GM21576 (cell line): ENCODE results near the gene FCN3.

ENCODE experiments used
- ATAC-seq: cut with Tn5 transposase; IDR thresholded peaks from one replicate; pipeline ENCODE4 v1.9.1; 2021; ENCODE audit warnings: mild to moderate bottlenecking, moderate library complexity; ENCODE audit not compliant: unreplicated experiment

FCN3 gene

GRCh38 chr1:27381969-27382762, 7.5 kb upstream of the FCN3 start:
- no peak for ATAC-seq

DNA sequence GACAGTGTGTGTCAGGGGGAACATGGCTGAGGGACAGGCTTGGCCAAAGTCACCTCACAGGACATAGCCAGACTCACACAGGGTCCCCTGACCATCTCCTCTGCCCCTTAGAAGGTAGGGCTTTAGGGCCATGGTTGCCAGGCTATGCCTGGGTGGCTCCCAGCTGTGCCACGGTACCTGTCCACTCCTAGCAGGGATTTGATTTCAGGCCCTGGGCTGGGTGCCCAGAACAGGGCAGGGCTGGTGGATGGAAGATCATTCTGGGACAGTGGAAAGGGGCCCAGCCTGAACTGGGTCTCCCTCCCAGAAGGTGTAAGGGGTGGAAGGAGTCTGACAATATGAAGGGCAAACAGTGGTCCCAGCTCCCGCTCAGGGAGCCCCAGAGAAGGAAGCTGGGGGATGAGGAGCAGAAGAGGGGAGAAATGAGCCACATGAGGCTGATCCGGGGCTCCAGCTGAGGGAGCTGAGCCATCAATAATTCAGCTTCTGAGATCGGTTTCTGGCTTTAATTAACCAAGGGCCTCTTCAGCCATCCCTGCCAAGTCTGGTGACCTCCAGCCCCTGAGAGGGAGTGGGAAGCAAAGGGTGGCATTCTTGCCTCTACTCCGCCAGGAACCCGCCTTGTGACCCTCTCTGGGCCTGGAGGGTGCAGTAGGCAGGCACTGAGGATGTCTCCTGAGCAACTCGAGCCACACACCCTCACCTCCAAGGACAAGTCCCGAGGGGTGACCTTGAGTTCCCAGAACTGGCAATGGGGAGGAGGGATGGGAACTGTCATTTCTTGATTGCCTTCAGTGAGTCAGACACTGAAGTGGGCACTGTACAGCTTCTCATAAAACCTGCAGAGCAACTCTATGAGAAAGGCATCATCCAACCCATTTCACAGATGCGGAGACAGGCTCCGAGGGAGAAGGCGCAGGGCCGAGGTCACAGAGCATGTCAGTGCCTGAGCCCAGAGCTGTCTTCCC, 6.4 kb upstream of the FCN3 start:
- ATAC-seq: no peak

- no peak for ATAC-seq
These were observed 5.6 kb upstream of the FCN3 start for GRCh38 chr1:27380224-27380623.

GRCh38 chr1:27379564-27380122, 5.0 kb upstream of the FCN3 start:
- no peak for ATAC-seq

DNA sequence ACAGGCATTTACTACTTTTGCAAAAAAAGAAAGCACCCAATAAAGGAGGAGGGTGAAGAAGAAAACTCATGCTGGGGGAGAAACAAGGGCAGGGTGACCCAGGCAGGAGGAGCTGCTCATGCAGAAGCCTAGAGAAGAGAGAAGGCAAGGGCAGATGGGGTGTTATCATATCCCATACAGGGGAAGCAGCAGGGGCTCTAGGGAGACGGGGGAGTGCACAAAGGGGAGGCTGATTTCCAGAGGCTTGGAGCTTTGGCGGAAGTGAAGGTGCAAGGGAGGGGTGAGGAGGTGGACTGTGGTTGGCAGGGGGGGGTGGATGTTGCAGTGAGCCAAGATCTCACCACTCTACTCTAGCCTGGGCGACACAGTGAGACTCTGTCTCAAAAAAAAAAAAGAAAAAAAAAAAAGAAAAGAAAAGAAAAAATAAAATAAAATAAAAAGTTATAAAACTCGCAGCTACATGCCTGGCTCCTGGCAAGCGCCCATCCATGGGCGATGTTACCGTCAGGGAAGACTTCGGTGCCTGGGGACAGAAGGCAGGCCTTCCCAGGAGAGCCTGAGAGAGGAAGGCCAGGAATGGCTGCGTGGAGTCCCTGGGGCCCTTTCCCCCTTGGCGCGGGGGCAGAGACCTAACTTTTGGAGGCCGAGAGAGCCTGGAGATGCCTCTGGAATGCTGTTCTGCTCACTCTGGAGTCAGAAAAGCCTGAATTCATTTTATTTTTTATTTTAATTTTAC, 3.3 kb upstream of the FCN3 start:
- ATAC-seq: no peak

- ATAC-seq: no peak
These were observed 1.6 kb downstream of the FCN3 start for GRCh38 chr1:27372808-27373690.

DNA sequence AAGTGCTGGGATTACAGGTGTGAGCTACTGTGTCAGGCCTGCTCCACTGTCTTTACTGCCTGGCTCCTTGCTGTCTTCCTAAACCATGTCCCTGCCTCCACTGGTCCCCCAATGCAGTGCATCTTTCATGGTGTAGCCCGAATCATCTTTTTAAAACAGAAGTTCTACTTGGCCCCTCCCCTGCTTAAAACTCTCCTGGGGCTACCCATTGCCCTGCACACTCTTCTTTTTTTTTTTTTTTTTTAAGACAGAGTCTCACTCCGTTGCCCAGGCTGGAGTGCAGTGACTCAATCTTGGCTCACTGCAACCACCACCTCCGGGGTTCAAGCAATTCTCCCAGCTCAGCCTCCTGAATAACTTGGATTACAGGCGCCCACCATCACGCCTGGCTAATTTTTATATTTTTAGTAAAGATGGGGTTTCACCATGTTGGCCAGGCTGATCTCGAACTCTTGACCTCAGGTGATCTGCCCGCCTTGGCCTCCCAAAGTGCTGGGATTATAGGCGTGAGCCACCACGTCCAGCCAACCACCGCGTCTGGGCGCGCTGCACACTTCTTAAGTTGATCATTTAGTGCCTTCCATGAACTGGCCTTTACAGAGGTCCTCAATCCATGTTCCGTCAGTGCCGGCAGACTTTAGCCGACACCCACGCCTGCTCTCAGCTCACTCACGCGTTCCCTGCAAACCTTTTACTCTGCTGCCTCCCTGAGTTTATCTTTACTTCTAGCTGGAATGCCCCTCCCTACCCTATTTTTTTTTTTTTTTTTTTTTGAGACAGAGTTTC, 2.4 kb downstream of the FCN3 start:
- ATAC-seq: no peak

DNA sequence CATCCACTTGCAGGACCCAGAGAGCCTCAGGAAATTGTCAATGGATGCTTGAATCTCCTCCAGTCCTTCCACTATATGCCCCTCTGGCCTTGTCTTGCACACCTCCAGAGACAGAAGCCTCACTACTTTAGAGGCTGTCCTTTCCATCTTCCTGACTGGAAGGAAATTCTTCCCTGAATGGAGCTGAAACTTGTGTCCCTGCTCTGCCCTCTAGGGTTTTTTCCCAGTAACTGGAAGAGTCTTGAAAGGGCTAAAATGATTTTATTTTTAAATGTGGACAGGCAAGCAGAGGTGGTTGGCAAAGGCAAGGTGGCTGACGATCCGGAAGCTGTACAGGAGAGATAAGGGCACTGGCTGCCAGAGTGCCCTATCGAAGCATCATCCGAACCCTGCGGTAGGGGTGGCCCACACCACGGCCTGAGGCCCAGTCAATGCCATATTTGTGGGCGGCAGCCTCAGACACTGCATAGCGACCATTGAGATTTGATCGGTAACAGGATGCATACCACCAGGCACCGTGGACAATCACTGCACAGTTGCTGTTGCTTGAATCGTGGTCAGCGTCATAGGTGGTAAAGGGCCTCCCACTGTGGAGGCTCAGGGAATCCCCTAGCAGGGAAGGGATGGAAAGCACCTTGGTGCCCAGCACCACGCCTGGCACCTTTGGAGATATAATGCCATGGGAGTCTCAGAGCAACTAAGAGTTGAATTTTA, 5.6 kb downstream of the FCN3 start:
- ATAC-seq: no peak

DNA sequence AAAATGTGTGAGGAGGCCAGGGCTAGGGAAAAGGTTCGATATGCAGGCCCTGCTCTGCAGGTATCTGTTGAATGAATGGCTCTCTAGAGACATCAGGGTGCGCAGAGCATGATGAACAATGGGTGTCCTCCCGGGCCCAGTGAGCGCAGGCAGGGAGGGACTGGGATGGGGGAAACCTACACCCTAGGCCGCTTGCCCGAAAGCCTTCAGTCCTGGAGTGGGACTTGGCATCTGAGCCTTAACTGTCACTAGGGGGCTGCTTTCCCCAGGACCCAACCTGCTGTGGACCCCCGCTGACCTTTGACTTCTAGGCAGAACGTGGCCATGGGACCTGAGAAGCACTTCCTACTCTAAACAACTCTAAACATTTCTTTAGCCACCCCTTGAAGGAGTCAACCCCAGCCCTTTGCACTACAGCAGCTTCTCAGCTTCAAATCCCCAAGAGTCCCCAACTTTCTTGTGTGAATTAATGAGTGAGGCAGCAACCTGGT, 7.4 kb downstream of the FCN3 start:
- no peak for ATAC-seq

- ATAC-seq: peak; percentile 26
These were observed 8.0 kb downstream of the FCN3 start, which contains the start of gene MAP3K6 for GRCh38 chr1:27366411-27367159. Gene MAP3K6, minus strand, starts transcription at chr1:27366961. Its CDS starts 364 bp downstream, at chr1:27366597.

GRCh38 chr1:27366113-27366410, 8.6 kb downstream of the FCN3 start:
- peak; percentile 26 for ATAC-seq

DNA sequence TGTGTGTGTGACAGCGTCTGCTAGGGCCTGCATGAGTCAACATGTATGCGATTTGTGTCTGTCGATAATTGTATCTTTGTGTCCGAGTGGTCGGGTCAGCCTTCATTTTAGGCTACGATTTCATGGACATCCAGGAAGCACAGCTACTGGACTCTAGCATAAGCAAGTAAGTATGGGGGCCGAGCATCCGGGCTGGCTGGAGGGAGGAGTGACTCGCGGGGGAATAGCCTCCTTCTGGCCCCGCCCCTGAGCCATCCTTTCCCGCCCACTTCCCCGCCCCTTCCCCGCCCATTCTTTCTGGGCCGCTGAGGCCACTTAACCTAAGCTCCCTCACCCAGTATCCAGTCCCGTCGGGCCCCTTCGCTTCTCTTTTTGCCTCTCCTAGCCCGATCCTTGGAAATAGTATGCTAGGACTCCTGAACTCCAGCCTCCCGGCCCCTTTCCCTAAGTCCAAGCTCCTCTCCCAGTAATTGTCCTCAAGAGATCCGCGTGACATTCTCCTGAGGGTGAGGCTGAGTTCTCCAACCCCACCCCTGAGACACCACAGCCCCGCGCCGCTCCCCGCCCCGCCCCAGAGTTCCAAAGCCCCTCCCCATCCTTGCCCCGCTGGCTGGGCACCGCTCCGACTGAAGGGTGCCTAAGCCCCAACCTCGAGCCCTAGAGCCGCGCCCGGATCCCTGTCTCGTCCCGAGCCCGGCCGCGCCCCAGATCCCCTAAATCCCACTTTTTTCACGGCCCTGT, 9.1 kb downstream of the FCN3 start:
- peak; percentile 55 for ATAC-seq

- no peak for ATAC-seq
These were observed 9.8 kb downstream of the FCN3 start for GRCh38 chr1:27364696-27365371.

GRCh38 chr1:27363766-27364695, 10.6 kb downstream of the FCN3 start:
- no peak for ATAC-seq

GRCh38 chr1:27361553-27361952, 13.1 kb downstream of the FCN3 start:
- ATAC-seq: no peak
